RWPE2 (cell line): ENCODE results near the gene GTF3C1.

Source experiments
- ATAC-seq: fragments of 200-7000 bp; cut with Tn5 transposase; 3 replicates; pipeline ENCODE4 v1.9.1; 2021; ENCODE audit warnings: low read depth
- DNase-seq: peaks from one replicate; pipeline ENCODE4 v3.0.0-alpha.2; 2020; ENCODE audit warnings: low spot score
- H3K27ac ChIP-seq: fragments of 450-650 bp; 2 replicates; pipeline ENCODE4 v1.5.1; 2017; ENCODE audit warnings: mild to moderate bottlenecking; ENCODE audit not compliant: poor library complexity, severe bottlenecking
- H3K27me3 ChIP-seq: fragments of 250-450 bp; sonication (Bioruptor Pico); 2 replicates; pipeline ENCODE4 v1.5.1; 2021; ENCODE audit warnings: mild to moderate bottlenecking, moderate library complexity; ENCODE audit not compliant: insufficient read depth, poor library complexity, severe bottlenecking
- H3K36me3 ChIP-seq: fragments of 250-450 bp; sonication (Bioruptor Pico); 2 replicates; pipeline ENCODE4 v1.5.1; 2020; ENCODE audit warnings: low read depth, mild to moderate bottlenecking, moderate library complexity
- H3K4me1 ChIP-seq: fragments of 250-450 bp; sonication (Bioruptor Pico); 2 replicates; pipeline ENCODE4 v1.5.1; 2021; ENCODE audit warnings: mild to moderate bottlenecking, moderate library complexity; ENCODE audit not compliant: insufficient read depth, poor library complexity, severe bottlenecking
- H3K4me3 ChIP-seq: fragments of 250-450 bp; sonication (Bioruptor Pico); 2 replicates; pipeline ENCODE4 v1.5.1; 2021; ENCODE audit warnings: mild to moderate bottlenecking, moderate library complexity; ENCODE audit not compliant: severe bottlenecking
- H3K9me3 ChIP-seq: fragments of 250-450 bp; sonication (Bioruptor Pico); 2 replicates; pipeline ENCODE4 v1.5.1; 2021; ENCODE audit warnings: mild to moderate bottlenecking, moderate library complexity; ENCODE audit not compliant: severe bottlenecking
- TF ChIP-seq, protein P1 (sequence below): fragments of 450-650 bp; IDR thresholded peaks from one replicate; pipeline ENCODE4 v1.5.1; 2017; ENCODE audit warnings: mild to moderate bottlenecking, moderate library complexity; ENCODE audit not compliant: poor library complexity, severe bottlenecking

Gene GTF3C1

DNA sequence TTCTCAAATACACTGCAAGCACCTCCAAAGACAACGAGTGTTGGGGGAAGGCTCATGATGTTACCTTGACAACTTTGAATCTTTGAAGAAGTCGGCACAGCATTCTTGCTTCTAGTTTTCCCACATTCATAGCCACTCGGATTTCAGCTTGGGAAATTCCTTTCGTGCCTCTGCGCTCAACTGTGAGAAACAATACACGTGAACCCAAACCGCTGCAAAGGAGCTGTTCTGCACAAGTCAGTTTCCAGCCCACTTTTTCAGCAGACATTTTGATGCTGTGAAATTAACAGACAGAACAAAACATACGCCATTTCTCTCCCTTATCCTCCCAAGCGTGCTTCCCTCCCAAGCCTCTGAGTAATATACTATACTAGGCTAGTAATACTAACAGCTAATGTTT, 41.2 kb downstream of the GTF3C1 start:
- DNase-seq (no peak), ATAC-seq (no peak)
- H3K4me3 ChIP-seq, result no peak overlapping the region

GRCh38 chr16:27506771-27507170, 42.9 kb downstream of the GTF3C1 start:
- no peaks in the 10 kb centered on the region for H3K9me3 ChIP-seq
- H3K27me3 ChIP-seq, result no peaks in the 10 kb centered on the region
- H3K27ac ChIP-seq, result no peak overlapping the region
- peaks cover 4% of the 10 kb centered on the region for H3K4me1 ChIP-seq
- peaks cover 84% of the 10 kb centered on the region for H3K36me3 ChIP-seq
- ATAC-seq, result no peak
- no peak overlapping the region for H3K4me3 ChIP-seq
- DNase-seq, result no peak
- TF ChIP-seq, protein P1, sequence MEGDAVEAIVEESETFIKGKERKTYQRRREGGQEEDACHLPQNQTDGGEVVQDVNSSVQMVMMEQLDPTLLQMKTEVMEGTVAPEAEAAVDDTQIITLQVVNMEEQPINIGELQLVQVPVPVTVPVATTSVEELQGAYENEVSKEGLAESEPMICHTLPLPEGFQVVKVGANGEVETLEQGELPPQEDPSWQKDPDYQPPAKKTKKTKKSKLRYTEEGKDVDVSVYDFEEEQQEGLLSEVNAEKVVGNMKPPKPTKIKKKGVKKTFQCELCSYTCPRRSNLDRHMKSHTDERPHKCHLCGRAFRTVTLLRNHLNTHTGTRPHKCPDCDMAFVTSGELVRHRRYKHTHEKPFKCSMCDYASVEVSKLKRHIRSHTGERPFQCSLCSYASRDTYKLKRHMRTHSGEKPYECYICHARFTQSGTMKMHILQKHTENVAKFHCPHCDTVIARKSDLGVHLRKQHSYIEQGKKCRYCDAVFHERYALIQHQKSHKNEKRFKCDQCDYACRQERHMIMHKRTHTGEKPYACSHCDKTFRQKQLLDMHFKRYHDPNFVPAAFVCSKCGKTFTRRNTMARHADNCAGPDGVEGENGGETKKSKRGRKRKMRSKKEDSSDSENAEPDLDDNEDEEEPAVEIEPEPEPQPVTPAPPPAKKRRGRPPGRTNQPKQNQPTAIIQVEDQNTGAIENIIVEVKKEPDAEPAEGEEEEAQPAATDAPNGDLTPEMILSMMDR, result no peak

More for the DNA sequence above, 41.2 kb downstream of the GTF3C1 start:
- Histone ChIP-seq H3K36me3 (peaks cover 82% of the 10 kb centered on the region), H3K4me1 (peaks cover 4% of the 10 kb centered on the region), H3K27me3 (no peaks in the 10 kb centered on the region), H3K27ac (no peak overlapping the region), H3K9me3 (no peaks in the 10 kb centered on the region)
- TF ChIP-seq, protein P1, result no peak

DNA sequence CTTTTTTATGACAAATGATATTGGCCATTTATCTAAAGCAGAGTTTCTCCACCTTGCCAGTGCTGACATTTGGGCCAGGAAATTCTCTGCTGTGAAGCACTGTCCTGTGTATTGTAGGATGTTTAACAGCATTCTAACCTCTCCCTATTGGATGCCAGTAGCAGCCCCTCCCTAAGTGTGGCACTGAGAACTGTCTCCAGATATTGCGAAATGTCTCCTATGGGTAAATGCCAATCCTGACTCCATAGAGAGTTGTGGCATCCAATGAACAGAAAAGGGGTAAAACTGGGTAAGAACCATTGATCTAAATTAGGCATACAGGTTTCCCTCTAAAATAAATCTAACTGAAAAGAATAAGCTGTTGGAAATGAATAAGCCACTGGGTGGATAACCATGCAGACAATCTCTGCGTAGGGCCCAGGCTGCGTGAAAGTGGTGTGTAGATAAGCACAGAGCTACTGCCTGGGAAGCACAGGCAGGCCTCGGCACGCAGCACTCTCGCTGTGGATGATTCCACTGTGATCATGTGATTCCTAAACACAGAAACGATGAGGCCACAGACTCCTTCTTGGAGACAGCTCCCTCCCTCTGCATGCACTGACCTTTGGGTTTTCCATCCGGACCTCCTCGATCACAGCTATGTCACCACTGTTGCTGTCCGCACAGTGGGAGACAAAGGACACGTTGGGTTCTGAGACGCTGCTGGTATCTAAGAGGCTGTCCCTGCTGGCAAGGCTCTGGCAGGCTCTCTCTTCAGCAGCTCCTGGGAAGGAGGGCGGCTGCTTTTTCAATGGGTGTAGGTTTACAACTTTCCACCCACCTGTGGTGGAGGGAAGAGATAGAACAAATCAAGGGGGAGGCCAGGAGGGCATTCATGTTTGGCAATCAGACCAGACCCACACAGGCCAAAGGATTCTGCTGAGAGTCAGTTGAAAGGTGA, 44.1 kb downstream of the GTF3C1 start:
- H3K27ac ChIP-seq, result no peak overlapping the region
- H3K4me3 ChIP-seq, result no peak overlapping the region
- peak; percentile 56; the same call in 2 of the 3 replicates for ATAC-seq
- H3K4me1 ChIP-seq, result peaks cover 4% of the 10 kb centered on the region
- DNase-seq, result no peak
- H3K9me3 ChIP-seq, result no peaks in the 10 kb centered on the region
- H3K27me3 ChIP-seq, result no peaks in the 10 kb centered on the region
- H3K36me3 ChIP-seq, result peaks cover 89% of the 10 kb centered on the region
- TF ChIP-seq, protein P1, result no peak

GRCh38 chr16:27503662-27504061, 46.1 kb downstream of the GTF3C1 start:
- Histone ChIP-seq H3K27ac (no peak overlapping the region), H3K27me3 (no peaks in the 10 kb centered on the region), H3K36me3 (peaks cover 94% of the 10 kb centered on the region), H3K9me3 (no peaks in the 10 kb centered on the region), H3K4me1 (peaks cover 4% of the 10 kb centered on the region), H3K4me3 (no peak overlapping the region)
- DNase-seq, result no peak
- no peak for ATAC-seq
- TF ChIP-seq, protein P1, result no peak

DNA sequence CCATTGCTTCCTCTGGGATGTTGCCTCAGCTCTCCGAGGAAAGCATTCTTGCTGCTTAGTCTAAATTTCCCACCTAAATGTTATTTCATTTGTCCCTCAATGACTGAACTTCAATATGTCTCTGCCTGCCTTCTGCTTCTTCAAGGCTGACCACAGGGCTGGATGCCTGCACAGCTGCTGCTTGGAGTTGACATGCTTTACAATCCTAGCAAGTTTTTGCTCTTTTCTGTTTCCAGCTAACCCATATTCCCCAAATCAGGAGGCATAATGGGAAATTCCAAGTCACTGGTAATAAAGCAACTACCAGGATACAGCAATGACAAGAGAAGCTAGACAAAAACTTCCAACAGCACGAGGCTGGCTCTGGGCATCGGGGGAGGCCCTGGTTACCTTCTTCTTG, 48.9 kb downstream of the GTF3C1 start:
- H3K4me1 ChIP-seq, result peaks cover 4% of the 10 kb centered on the region
- H3K27ac ChIP-seq, result no peak overlapping the region
- H3K9me3 ChIP-seq, result no peaks in the 10 kb centered on the region
- H3K36me3 ChIP-seq, result peaks cover 91% of the 10 kb centered on the region
- ATAC-seq (no peak), DNase-seq (no peak)
- TF ChIP-seq, protein P1, result no peak
- no peak overlapping the region for H3K4me3 ChIP-seq
- H3K27me3 ChIP-seq, result no peaks in the 10 kb centered on the region
